RPMI8226 (cell line): ENCODE data around the gene SPART.

Experiments
- DNase-seq: peaks from one replicate; pipeline ENCODE4 v3.0.0-alpha.2; 2015

SPART gene

GRCh38 chr13:36346222-36347083, at the start of gene SPART:
Gene SPART (minus strand): TSS chr13:36346394. CDS start chr13:36335830, 10,564 bp downstream.
- DNase-seq = peak; percentile 86

- DNase-seq = no peak
Measured at GRCh38 chr13:36395280-36395679, 49.1 kb upstream of the SPART start.

GRCh38 chr13:36385489-36385888, 39.3 kb upstream of the SPART start:
- no peak for DNase-seq

- DNase-seq = no peak
Measured at GRCh38 chr13:36382030-36382429, 35.8 kb upstream of the SPART start.

- DNase-seq = no peak
Measured at GRCh38 chr13:36377826-36378468, 31.8 kb upstream of the SPART start.

GRCh38 chr13:36374063-36374462, 27.9 kb upstream of the SPART start:
- no peak for DNase-seq

GRCh38 chr13:36371185-36371584, 25.0 kb upstream of the SPART start:
- no peak for DNase-seq

- DNase-seq = no peak
Measured at GRCh38 chr13:36370108-36370429, 23.9 kb upstream of the SPART start.

GRCh38 chr13:36369268-36370107, 23.3 kb upstream of the SPART start:
- DNase-seq = no peak

GRCh38 chr13:36366031-36366430, 19.8 kb upstream of the SPART start:
- no peak for DNase-seq

- DNase-seq = no peak
Measured at GRCh38 chr13:36363366-36363863, 17.2 kb upstream of the SPART start.

- DNase-seq = no peak
Measured at GRCh38 chr13:36362914-36363313, 16.7 kb upstream of the SPART start.

- DNase-seq = no peak
Measured at GRCh38 chr13:36362251-36362650, 16.1 kb upstream of the SPART start.

GRCh38 chr13:36360903-36361302, 14.7 kb upstream of the SPART start:
- DNase-seq = no peak

- DNase-seq = no peak
Measured at GRCh38 chr13:36359301-36359950, 13.2 kb upstream of the SPART start.

GRCh38 chr13:36358175-36358718, 12.1 kb upstream of the SPART start:
- DNase-seq = no peak

- DNase-seq = no peak
Measured at GRCh38 chr13:36357692-36358091, 11.5 kb upstream of the SPART start.

- no peak for DNase-seq
Measured at GRCh38 chr13:36357231-36357630, 11.0 kb upstream of the SPART start.

- DNase-seq = no peak
Measured at GRCh38 chr13:36356058-36356457, 9.9 kb upstream of the SPART start.

GRCh38 chr13:36355632-36356031, 9.4 kb upstream of the SPART start:
- no peak for DNase-seq

- DNase-seq = no peak
Measured at GRCh38 chr13:36354842-36355623, 8.8 kb upstream of the SPART start.

- DNase-seq = no peak
Measured at GRCh38 chr13:36353001-36353400, 6.8 kb upstream of the SPART start.
